NCI-H774 (cell line): ENCODE data around the gene RGS8.
"Not testable (repeated sequence)": the region's sequence is repeated elsewhere in the genome, so short reads cannot be mapped to it uniquely, and the experiment has no call there.

Source experiments
- DNase-seq: peaks from one replicate; lab custom pipeline; 2025; lab: John Stamatoyannopoulos, UW

RGS8 gene

GRCh38 chr1:182702826-182703524 lies 18.6 kb upstream of the RGS8 start:
- DNase-seq: no peak

DNA sequence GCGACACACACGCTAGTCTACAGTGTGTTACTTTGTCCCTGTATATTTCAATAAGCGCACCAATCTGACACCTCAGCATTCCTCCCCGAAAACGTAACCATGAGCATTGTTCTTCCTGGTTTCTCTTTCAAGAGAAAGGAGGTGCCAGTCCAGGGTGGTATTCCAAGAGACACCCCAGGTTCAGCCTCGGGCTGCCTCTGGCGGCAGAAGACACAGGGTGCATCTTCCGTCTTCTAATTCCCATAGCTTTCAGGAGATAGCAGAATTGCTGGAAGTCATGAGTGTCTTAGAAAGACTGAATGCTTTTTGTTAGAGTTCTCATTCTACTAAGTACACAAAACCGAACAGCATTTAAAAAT lies 15.9 kb upstream of the RGS8 start:
- no peak for DNase-seq

DNA sequence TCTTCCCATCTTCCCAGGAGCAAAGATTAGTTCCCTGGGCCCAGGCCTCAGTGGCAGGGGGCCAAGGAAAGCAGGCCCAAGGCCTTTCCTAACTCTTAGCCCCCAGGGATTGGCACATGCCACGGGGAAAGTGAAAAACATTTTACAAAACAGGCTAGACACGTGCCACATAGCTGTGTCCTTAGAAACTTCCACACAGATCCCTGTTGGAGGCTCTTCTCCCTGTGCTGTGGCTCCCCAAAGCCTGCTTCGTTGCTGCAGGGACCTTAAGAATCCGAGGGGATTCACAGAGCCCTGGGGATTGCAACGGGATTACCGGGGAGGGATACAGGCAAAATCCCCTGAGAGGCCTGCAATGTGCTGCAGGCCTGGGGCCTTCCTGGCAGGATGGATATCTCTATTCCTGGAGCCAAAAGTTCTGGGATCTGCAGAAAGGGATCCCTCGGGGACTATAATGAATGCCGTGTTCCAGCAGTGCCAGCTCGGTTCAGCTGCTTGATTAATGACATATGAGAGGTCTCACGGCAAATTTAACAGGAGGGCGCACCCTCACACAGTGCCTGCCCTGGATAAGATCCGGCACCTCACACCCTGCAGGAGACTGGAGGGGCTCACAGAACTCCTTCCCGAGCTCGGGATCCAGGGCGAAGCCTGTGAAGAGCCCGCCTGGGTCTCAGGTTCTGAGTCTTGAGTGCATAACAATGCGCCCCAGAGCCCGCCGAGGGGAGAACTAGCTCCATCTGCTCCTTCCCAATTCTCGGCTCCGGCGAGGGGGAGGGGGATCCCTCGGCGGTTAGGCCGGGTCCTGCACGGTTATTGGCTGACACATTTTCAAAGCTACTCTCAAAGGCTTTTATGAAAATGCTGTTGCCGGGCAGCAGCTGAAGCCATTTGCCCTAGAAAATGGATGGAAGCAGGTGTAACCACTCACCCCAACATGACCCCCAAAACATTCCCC lies 15.3 kb upstream of the RGS8 start:
- peak; percentile 56 for DNase-seq

GRCh38 chr1:182698971-182699370 lies 14.6 kb upstream of the RGS8 start:
- DNase-seq: no peak

- not testable (repeated sequence) for DNase-seq
These were observed 8.8 kb upstream of the RGS8 start for GRCh38 chr1:182693139-182693538.

- no peak for DNase-seq
These were observed 6.6 kb upstream of the RGS8 start for GRCh38 chr1:182690886-182691443.

DNA sequence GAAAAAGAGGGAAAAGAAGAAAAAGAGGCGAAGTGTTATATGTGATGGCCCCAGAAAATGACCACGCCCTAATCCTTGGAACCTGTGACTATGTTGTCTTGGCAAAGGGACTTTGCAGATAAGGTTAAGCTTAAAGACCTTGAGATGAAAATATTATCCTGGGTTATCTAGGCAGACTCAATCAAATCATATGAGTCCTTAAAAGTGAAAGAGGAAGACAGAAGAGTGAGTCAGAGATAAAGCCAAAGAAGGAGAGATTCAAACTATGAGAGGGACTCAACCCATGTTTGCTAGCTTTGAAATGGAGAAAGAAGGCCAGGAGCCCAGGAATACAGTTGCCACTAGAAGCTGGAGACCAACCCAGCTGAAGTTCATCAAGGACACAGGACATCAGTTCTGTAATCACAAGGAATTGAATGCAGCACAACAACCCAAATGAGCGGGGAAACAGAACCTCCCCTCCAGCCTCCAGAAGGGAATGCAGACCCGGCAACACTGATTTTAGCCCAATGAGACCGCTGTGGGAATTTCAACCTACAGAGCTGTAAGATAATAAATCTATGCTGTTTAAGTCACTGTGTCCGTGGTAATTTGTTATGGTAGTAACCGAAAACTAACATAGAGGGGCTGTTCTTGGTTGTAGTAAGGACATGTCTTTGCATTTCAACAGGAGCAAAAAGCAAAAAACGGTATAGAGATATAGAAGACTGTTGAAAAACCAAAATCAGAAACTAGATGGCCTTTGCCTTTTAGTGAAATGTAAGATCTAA lies 4.2 kb upstream of the RGS8 start:
- DNase-seq: no peak

DNA sequence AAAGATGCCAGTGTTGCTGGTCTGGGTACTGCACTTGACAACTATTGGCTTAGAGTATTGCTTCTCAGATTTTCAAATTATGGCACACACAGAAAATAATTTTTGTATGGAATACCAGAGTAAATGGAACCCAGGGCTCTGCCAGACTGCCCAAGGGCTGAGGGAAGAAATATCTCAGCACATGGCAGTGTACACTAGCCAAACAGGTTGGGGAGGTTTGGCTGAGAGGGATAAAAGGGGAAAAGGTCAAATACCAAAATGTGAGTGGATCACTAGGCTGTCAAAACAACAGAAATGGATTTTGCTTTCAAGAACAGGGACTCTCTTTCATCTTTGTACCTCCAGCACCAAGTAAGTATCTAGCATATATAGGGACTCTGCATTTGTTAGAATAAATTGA lies 3.0 kb upstream of the RGS8 start:
- DNase-seq: no peak

DNA sequence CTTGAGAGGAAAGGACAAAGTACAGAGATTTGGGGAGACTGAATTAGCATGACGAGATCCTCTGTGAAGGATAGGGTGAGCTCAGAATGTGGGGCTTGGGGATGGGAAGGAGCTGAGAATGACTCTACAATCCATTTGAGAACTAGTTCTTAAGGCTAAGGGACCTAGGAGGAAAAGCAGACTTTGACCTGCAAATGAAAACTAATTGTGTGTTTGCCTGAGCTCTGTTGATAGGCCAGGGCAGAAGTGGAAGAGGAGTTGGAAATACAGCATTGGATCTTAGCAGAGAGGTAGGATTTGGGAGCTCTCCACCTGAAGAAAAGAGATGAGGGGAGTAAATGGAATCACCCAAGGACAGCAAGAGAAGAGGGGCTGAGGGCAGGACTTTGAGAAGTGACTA lies 2.1 kb upstream of the RGS8 start:
- no peak for DNase-seq

DNA sequence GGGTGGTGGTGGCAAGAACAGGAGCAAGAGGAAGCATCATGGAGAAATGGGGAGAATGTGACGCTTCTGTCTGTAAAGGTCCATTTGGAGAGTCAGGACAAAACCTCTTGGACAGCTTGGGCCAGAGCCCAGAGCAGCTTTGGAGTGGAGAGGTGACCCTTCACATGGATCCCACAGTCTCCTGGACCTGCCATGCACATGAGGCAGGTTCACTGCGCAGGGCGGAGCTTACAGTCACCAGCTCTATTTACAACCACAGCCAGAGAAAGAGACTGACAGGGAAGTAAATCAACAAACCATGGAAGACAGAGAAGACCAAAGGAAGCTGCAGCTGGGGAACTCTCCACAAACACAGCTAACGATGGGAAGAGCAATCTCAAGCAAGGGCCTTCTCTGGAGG lies 828 bp upstream of the RGS8 start:
- no peak for DNase-seq

DNA sequence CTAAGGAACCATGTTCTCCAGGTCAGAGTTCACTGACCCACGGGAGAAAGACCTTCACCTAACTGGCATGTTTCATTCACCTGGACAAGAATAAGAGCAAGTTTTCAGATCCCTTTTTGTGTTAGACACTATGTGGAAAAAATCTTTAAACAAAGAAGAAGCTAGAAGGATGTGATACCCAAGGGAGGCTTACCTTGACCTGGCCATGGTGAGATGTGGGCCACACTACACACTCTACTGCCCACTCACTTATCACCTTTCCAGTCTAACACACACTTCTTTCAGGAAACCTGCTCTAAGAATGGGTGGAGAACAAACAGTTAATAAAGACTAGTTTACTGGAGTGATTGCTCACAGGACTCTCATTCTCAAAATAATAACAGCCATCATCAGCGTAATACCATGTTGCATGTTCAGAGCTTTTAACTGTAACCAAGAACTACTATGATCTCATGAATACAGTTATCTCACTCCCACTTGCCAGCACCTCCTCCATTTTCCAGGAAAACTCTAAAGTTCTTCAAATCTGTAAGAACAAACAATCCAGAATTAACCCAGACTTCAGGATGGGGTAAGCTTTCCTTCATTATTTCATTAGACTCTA lies 1.4 kb downstream of the RGS8 start:
- DNase-seq: no peak

- no peak for DNase-seq
These were observed 2.0 kb downstream of the RGS8 start for GRCh38 chr1:182682406-182682805.

DNA sequence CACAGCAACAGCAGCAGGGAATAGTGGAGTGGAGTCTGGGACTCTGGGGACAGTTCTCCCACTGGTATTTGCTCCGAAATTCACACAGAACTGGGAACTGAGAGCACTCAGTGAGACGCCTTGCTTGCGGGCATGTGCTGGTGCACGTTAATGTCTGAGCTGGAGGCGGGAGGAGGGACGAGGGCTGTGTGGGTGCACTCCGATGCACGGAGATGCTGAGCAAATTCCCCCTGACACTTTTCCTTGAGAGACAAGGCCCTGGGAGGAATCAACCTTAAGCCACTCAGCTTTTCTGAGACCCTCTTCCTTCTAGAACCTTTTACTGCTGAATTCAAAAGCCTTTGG lies 2.8 kb downstream of the RGS8 start:
- no peak for DNase-seq

- DNase-seq: no peak
These were observed 3.4 kb downstream of the RGS8 start for GRCh38 chr1:182680901-182681567.

GRCh38 chr1:182680408-182680807 lies 4.0 kb downstream of the RGS8 start:
- DNase-seq: no peak

- DNase-seq: no peak
These were observed 4.7 kb downstream of the RGS8 start for GRCh38 chr1:182679684-182680083.

GRCh38 chr1:182677397-182678098 lies 6.8 kb downstream of the RGS8 start:
- DNase-seq: no peak

GRCh38 chr1:182676274-182676673 lies 8.1 kb downstream of the RGS8 start:
- DNase-seq: no peak

GRCh38 chr1:182674346-182675246 lies 9.8 kb downstream of the RGS8 start:
- no peak for DNase-seq

DNA sequence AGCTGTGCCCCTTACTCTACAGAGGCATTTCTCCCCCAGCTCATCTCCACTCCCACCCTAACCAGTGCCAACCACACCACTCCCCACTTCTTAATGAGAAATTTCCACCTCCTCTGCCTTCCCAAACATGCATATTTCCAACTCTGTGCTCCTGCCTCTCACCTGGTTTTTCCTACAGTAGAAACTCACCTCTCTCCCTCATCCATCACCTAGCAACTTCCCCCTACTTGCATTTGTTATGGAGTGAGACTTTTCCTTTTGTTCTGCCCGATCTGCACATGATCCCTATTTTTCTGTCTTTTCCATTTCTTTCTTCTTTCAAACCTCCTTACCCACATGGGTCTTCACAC lies 11.9 kb downstream of the RGS8 start:
- DNase-seq: no peak
